GM12892 (cell line): ENCODE data around the gene OSBPL10.

Source experiments
- POLR2A ChIP-seq: IDR thresholded peaks from 2 replicates; pipeline ENCODE4 v1.6.1; 2011; ENCODE audit warnings: low read depth, low read length, control low read depth
- POLR2AphosphoS5 ChIP-seq: IDR thresholded peaks from 2 replicates; pipeline ENCODE4 v1.6.1; 2011; ENCODE audit warnings: low read depth, low read length, control low read depth

GRCh38 chr3:31772272-31772671 lies 208.8 kb downstream of the OSBPL10 start:
- TF ChIP-seq POLR2A (no peak), POLR2AphosphoS5 (no peak)
